Head of caudate nucleus (tissue), 42 donors: Measurements from ENCODE around the gene YTHDF2.
"Not testable (repeated sequence)": the region's sequence is repeated elsewhere in the genome, so short reads cannot be mapped to it uniquely, and the experiment has no call there.

Source experiments
- DNase-seq, 42 donors: peaks; one replicate each; pipeline versions ENCODE4 v3.0.0 to v3.0.0-alpha.2; 2020 to 2021; ENCODE audit warnings: mixed read lengths in 7 of 42
- intact Hi-C: fragments of 100-400 bp; cut with DNase I; formaldehyde crosslinking; loops from one replicate; pipeline ENCODE4 v1.15.0; 2022

The YTHDF2 gene

DNA sequence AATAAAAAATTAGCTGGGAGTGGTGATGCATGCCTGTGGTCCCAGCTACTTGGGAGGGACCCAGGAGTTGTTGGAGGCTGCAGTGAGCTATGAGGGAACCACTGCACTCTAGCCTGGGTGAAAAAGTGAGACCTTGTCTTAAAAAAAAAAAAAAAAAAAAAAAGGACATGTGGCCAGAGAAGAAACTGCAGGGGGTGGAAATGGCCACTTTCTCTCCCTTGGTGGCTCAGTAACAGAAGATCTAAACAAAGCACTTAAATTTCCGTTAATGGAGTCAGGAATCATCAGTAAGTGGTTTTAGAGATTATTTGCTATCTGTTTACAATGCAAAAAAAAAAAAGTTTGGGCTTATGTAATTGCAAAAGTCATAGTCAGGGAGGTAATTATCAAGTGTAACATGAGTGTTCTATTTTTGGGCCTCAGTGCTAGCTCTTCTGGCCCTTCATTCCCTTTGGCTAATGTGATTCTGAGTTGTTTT is 55.9 kb downstream of the YTHDF2 start:
- DNase-seq, result no peak
- intact Hi-C loops, result no loop called here

GRCh38 chr1:28794582-28794981 is 57.8 kb downstream of the YTHDF2 start:
- intact Hi-C loops, DNase-seq: not testable (repeated sequence)

DNA sequence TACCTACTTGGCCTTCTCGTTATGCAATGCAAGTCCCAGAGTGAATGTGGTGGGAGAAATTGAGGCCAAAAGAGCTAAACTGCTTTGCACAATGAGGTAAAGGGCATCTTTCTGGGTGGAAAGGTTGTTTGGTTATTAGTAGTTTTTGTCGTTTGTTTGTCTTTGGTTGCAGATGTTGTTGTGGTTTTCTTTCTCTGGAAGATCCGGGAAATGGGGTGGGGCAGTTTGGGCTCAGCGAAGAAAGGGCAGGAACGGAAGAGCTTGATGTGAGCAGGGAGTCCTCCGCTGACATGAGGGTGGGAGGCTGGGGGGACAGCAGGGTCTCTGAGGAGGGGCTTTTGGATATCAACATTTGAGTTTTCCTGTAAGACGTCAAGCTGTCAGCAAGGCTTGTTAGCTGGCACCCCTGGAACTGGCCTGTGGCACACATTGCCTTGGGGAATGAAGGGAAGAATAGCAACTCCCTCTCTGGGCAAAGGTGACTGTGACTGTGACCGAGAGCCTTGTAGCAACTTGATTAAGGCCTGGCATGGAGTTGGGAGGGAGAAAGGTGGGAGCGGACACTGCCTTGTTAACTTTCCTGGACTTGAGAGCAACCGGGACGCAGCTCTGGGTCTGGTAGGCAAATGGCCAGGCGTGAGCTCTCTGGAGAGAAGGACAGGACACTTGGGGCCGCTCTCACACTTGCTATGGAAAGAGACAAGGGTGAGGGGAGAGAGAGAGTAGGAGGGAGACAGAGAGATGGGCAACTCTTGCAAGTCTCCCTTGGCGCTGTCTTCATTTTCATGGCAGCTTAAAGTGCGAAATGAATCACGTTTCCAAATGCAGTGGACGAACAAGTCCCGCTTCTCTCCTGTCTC is 59.8 kb downstream of the YTHDF2 start:
- no peak for DNase-seq
- intact Hi-C loops, result no loop called here

GRCh38 chr1:28800324-28800723 is 63.6 kb downstream of the YTHDF2 start:
- intact Hi-C loops, result no loop called here
- no peak for DNase-seq

GRCh38 chr1:28801461-28801860 is 64.7 kb downstream of the YTHDF2 start:
- intact Hi-C loops, result no loop called here
- DNase-seq, result no peak

DNA sequence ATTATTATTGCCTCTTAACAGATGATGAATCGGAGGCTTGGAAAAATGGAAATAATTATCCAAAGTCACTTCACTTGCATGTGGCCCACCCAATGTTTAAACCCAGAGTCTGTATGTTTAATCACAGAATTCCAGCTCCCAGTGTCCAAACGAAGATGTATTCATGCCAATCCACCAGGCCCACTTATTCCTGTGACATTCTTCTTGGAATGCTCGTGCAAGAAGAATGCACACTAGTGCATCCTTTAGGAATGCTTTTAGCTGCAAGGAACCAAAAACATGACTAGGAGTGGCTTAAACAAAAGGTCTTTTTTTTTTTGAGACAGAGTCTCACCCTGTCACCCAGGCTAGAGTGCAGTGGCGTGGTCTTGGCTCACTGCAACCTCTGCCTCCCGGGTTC is 66.3 kb downstream of the YTHDF2 start:
- DNase-seq, result no peak
- intact Hi-C loops, result no loop called here

DNA sequence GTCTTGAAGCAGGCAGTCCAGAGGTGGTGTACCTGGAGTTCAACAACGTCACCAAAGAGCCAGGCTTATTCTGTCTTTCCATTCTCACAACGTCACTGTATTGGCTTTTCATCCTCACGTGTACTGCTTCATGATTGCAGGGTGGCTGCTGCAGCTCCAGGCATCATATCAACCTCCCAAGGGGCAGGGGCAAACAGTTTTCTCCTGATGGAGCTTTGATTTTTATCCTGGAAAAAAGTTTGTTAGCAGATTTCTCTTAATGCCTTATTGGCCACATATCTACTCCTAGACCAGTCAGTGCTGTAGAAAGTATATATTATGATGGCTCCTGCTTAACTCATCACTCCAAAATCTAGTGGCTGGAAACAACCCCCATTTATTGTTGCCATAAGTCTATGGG is 66.9 kb downstream of the YTHDF2 start:
- no peak for DNase-seq
- intact Hi-C loops, result no loop called here

GRCh38 chr1:28804071-28804470 is 67.3 kb downstream of the YTHDF2 start:
- intact Hi-C loops, result no loop called here
- DNase-seq, result no peak

DNA sequence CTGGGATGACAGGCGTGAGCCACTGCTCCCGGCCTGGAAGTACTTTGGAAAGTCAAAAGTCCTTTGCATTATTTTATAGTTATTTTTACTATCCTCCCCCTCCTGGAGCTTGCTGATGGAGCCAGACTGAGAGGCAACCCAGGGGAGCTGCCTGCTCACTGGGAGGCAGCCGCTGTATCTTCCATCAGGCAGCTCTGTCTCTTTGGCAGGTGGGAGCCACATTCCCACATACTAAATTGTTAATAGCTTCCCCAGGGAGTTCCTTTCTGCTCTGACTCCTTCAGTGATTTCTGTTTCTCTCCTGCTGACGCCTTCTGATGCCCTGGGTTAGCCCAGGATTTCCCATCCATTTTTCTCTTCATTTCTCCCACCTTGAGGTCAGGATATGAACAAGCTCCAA is 70.3 kb downstream of the YTHDF2 start:
- intact Hi-C loops, result no loop called here

DNA sequence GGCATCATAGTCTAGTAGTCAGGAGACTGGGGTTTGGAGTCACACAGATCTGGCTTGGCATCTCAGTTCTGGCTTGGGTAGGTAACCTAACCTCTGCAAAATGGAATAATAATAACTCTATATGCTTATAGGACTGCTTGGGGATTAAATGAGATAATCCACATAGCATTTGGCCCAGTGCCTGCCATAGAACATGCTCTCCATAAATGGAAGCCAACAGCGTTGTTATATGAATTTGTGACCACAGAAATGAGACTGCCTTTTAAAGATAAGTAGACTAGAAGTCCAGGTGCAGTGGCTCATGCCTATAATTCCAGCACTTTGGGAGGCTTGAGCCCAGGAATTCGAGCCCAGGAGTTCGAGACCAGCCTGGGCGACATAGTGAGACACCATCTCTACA is 71.2 kb downstream of the YTHDF2 start:
- no peak for DNase-seq
- intact Hi-C loops, result no loop called here

More for the DNA sequence above, 70.3 kb downstream of the YTHDF2 start:
- DNase-seq, result peak in 25 of 42 donors; percentile 5 to 81 (median 41)

DNA sequence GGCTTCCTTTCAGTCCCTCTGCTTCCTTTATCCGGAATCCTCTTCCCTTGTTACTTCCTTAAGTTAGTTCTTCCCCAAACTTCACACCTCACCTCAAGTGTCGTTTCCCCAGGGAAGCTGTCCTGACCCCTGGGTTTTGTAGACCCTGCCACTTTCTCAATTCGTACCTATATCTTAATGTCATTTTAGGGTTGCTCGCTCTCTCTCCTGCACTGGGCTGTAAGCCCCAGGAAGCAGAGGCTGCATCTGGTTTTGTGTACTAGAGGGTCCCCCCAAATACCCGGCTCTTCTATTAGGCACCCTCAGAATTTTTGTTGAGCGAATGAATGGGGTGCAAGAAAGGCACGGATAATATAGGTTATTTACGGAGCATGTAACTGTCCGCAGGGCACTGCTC is 74.6 kb downstream of the YTHDF2 start:
- no peak for DNase-seq
- intact Hi-C loops, result no loop called here

DNA sequence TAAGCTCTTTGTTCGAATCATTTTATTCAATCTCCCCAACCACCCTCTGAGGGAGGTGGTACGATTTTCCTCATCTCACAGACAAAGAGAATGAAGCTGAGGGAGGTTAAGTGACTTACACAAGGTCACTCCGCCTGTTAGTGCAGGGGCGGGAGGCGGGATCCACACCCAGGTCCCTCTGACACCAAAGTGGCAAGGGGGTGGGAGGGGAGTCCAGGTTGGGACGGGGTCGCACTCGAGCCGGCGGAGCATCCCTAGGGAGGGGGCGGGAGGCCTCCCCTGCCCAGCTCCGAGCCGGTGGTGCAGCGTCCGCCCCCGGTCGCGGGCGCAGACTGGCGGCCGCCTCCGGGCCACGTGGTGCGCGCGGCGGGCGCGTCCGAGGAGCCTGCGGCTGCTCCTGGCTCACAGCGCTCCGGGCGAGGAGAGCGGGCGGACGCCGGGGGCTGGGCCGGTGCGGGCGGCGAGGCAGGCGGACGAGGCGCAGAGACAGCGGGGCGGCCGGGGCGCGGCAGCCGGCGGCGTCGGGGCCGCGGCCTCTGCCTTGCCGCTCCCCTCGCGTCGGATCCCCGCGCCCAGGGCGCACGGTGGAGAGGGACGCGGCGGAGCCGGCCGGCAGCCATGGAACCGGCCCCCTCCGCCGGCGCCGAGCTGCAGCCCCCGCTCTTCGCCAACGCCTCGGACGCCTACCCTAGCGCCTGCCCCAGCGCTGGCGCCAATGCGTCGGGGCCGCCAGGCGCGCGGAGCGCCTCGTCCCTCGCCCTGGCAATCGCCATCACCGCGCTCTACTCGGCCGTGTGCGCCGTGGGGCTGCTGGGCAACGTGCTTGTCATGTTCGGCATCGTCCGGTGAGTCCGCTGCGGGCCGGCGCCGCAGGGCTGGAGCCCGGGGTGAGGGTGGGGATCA is 75.3 kb downstream of the YTHDF2 start, which contains the start of gene OPRD1:
Gene OPRD1, plus strand, starts transcription at position 405 of the 903 bp plus-strand sequence. Its CDS starts 214 bp downstream, at position 619.
- intact Hi-C loops, result no loop called here

DNA sequence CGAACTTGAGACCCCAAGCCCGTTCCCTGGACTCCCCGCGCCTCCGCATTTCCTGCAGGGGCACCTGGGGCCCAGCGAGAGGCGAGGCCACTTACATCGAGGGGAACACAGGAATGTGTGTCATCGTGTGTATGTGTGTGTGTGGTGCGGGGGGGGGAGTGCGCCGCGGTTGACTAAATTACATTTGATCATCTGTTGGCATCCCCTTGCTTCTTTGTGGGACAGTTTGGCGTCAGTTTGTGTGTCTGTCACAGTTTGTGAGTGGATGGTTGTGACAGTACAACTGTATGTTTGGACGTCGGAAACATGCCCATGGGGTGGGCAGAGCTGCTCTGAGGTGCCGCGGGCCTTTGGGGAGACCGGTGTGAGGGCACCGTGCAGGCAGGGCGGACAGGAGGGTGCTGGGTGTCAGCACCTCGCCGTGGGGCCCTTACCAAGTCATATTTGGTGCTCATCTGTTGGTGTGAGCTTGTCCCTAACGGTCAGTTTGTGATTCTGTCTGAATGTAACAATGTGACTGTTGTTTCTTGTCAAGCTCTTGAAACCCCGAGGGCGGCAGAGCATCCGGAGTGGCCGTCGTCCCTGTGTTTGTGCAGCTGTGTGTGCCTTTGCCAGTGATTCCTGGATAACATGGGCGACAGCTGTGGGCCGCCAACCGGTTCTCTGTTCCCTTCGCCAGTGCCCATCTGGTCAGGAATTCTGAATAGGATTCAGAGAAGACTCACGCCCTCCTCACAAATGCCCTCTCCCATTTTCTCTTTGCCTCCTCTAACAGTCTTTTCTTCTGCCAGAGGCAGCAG is 76.1 kb downstream of the YTHDF2 start:
- DNase-seq, result peak in 3 of 42 donors; percentile 5 to 31 (median 19)
- intact Hi-C loops, result no loop called here

More for the DNA sequence above, 75.3 kb downstream of the YTHDF2 start, which contains the start of gene OPRD1:
- DNase-seq, result peak in 6 of 42 donors; percentile 15 to 61 (median 36)

DNA sequence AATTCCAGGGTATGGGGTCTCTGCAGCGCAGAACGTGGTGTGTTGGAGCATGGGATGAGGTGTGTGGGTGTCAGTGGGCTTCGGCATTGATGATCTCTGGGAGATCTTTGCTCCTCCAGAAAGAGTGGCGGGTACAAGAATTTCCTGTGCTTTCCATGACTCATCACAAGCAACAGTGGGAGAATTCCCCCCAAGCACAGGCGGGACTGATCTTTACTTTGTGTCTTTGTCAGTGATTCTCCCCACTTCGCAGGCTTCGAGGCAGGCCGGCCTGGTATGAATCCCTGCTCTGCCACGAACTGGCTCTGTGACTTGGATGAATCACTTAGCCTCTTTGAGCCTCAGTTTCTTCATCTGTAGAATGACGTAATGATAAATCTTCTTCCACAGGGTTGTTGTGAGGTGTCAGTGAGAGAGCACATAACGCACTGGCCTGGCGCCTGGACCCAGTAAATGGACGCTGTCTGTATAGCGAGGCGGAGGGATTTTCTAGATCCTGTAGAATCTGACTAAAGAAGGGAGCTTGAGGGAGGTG is 77.3 kb downstream of the YTHDF2 start:
- intact Hi-C loops, result no loop called here
- peak in 4 of 42 donors; percentile 7 to 42 (median 26) for DNase-seq

GRCh38 chr1:28815533-28816185 is 78.9 kb downstream of the YTHDF2 start:
- peak in 1 of 42 donors; percentile 27 for DNase-seq

DNA sequence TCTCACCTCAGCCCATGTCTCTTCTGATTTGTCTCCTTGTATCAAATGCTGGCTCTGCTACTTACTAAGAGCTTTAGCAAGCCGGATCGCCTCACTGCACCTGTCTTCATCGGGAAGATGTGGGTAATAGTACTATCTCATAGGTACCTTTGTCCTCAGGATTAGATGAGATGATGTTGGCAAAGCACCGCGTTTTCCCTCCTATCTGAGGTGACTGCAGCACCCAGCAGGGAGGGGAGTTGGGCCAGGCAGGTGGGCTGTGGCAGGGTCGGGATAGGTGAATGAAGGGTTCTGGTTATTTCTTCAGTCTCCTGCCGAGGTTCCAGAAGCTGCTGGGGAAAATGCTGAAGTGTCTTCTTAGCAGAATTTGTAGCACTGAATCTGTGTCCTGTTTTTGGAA is 80.4 kb downstream of the YTHDF2 start:
- intact Hi-C loops, result no loop called here
- peak in 1 of 42 donors; percentile 17 for DNase-seq

More at GRCh38 chr1:28815533-28816185, 78.9 kb downstream of the YTHDF2 start:
- intact Hi-C loops, result no loop called here

DNA sequence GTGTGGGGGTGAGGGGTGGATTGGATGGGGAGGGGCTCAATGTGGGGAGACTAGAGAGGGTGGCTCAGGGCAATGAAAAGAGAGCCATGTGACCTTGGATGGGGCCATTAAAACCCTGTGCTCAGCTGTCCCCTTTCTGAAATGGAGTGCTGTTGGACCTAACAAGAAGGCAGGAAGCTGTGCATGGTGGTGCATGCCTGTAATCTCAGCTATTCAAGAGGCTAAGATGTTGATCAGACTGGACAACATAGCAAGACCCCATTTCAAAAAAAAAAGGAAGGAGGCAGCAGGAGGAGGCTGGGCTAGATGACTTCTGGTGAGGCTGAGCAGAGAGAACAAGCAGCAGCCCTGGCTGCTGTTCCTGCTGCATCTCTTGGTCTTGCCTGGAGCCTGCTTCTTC is 82.3 kb downstream of the YTHDF2 start:
- intact Hi-C loops, result no loop called here
- DNase-seq, result no peak
